Astrocyte (in vitro differentiated cells and primary cell): Measurements from ENCODE around the gene PRAMEF12. TPM values are rescaled to one million over a fixed set of nuclear protein-coding genes. Genes with fewer than 3 reads are reported as not detected.

Experiments used
- DNase-seq: peaks from one replicate; pipeline ENCODE4 v3.0.0-alpha.2; 2010; ENCODE audit warnings: low read depth
- FAIRE-seq: peaks from 2 replicates; lab custom pipeline; 2011; peaks lifted over from hg19 to GRCh38; lab: Jason Lieb, UNC
- H2AFZ ChIP-seq: 2 replicates; pipeline ENCODE4 v1.6.0; 2012; ENCODE audit warnings: low read depth, low read length, inconsistent platforms
- H3K27ac ChIP-seq: 2 replicates; pipeline ENCODE4 v1.5.1; 2011; ENCODE audit warnings: low read depth, low read length, inconsistent platforms
- H3K27me3 ChIP-seq: 2 replicates; pipeline ENCODE4 v1.6.0; 2011; ENCODE audit warnings: low read length, inconsistent platforms; ENCODE audit not compliant: insufficient read depth
- H3K36me3 ChIP-seq: 2 replicates; pipeline ENCODE4 v1.5.1; 2011; ENCODE audit warnings: low read length, inconsistent platforms; ENCODE audit not compliant: insufficient read depth
- H3K4me1 ChIP-seq: 2 replicates; pipeline ENCODE4 v1.5.1; 2011; ENCODE audit warnings: low read length, inconsistent platforms; ENCODE audit not compliant: insufficient read depth
- H3K4me2 ChIP-seq: 2 replicates; pipeline ENCODE4 v1.6.0; 2012; ENCODE audit warnings: low read length, inconsistent platforms
- H3K4me3 ChIP-seq: 2 replicates; pipeline ENCODE4 v1.5.1; 2011; ENCODE audit warnings: low read depth, mild to moderate bottlenecking, low read length, inconsistent platforms; ENCODE audit not compliant: insufficient read depth
- H3K79me2 ChIP-seq: 2 replicates; pipeline ENCODE4 v1.6.0; 2012; ENCODE audit warnings: mild to moderate bottlenecking, low read length, inconsistent platforms; ENCODE audit not compliant: insufficient read depth
- H3K9ac ChIP-seq: 2 replicates; pipeline ENCODE4 v1.6.0; 2012; ENCODE audit warnings: mild to moderate bottlenecking, low read length, inconsistent platforms
- H3K9me3 ChIP-seq: 2 replicates; pipeline ENCODE4 v1.5.1; 2012; ENCODE audit warnings: low read depth, mild to moderate bottlenecking, low read length, inconsistent platforms; ENCODE audit not compliant: insufficient read depth
- H4K20me1 ChIP-seq: 2 replicates; pipeline ENCODE4 v1.6.0; 2012; ENCODE audit warnings: low read length, inconsistent platforms; ENCODE audit not compliant: insufficient read depth
- H3K27ac Mint-ChIP-seq: one replicate; pipeline ENCODE4 v1.8.0; 2021; ENCODE audit warnings: mild to moderate bottlenecking, mixed read lengths; ENCODE audit not compliant: unreplicated experiment
- H3K27me3 Mint-ChIP-seq: one replicate; pipeline ENCODE4 v1.8.0; 2021; ENCODE audit warnings: low read depth, mixed read lengths; ENCODE audit not compliant: unreplicated experiment
- H3K36me3 Mint-ChIP-seq: one replicate; pipeline ENCODE4 v1.8.0; 2021; ENCODE audit warnings: low read depth, mixed read lengths; ENCODE audit not compliant: unreplicated experiment
- H3K4me1 Mint-ChIP-seq: one replicate; pipeline ENCODE4 v1.8.0; 2021; ENCODE audit warnings: low read depth, mixed read lengths; ENCODE audit not compliant: unreplicated experiment
- H3K4me3 Mint-ChIP-seq: one replicate; pipeline ENCODE4 v1.8.0; 2021; ENCODE audit warnings: mild to moderate bottlenecking, moderate library complexity, mixed read lengths; ENCODE audit not compliant: unreplicated experiment
- H3K9me3 Mint-ChIP-seq: one replicate; pipeline ENCODE4 v1.8.0; 2021; ENCODE audit warnings: mild to moderate bottlenecking, mixed read lengths; ENCODE audit not compliant: unreplicated experiment
- CTCF ChIP-seq: IDR thresholded peaks from 2 replicates; pipeline ENCODE4 v1.5.1; 2011; ENCODE audit warnings: low read depth, mild to moderate bottlenecking, inconsistent platforms, low read length, moderate library complexity; ENCODE audit not compliant: insufficient read depth
- EZH2 ChIP-seq: IDR thresholded peaks from 2 replicates; pipeline ENCODE4 v1.6.1; 2012; ENCODE audit warnings: mild to moderate bottlenecking, low read length, inconsistent platforms; ENCODE audit not compliant: insufficient read depth
- total RNA-seq: library from RNA; stranded (reverse); gene quantifications from 2 replicates; pipeline ENCODE4 v1.2.1, GENCODE V29; 2021

The PRAMEF12 gene
- total RNA-seq, 1 donor from 2014 or later, result 0.16 TPM

- Histone ChIP-seq H3K27ac (no peak overlapping the region), H3K79me2 (no peaks in the 10 kb centered on the region), H4K20me1 (no peaks in the 10 kb centered on the region), H3K27me3 (no peaks in the 10 kb centered on the region), H3K4me2 (no peak overlapping the region), H3K4me3 (no peak overlapping the region), H3K9me3 (peaks cover 6% of the 10 kb centered on the region), H3K9ac (no peak overlapping the region), H3K36me3 (no peaks in the 10 kb centered on the region), H3K4me1 (no peaks in the 10 kb centered on the region), H2AFZ (no peak overlapping the region)
- peaks cover 3% of the 10 kb centered on the region for H3K9me3 Mint-ChIP-seq
- no peak for TF ChIP-seq EZH2
- TF ChIP-seq CTCF, result no peak
- no peaks in the 10 kb centered on the region for H3K36me3 Mint-ChIP-seq
- peaks cover 25% of the 10 kb centered on the region for H3K27me3 Mint-ChIP-seq
- FAIRE-seq, result no peak
- no peak for DNase-seq
- H3K27ac Mint-ChIP-seq, result no peak overlapping the region
- H3K4me3 Mint-ChIP-seq, result no peak overlapping the region
- H3K4me1 Mint-ChIP-seq, result no peaks in the 10 kb centered on the region
These were observed 9.5 kb upstream of the PRAMEF12 start for GRCh38 chr1:12764016-12764415.

- Mint-ChIP-seq H3K27me3 (peaks cover 23% of the 10 kb centered on the region), H3K4me3 (no peak overlapping the region), H3K27ac (no peak overlapping the region), H3K4me1 (no peaks in the 10 kb centered on the region), H3K9me3 (peaks cover 3% of the 10 kb centered on the region), H3K36me3 (no peaks in the 10 kb centered on the region)
- no peak for FAIRE-seq
- H2AFZ ChIP-seq, result no peak overlapping the region
- H3K4me2 ChIP-seq, result no peak overlapping the region
- TF ChIP-seq CTCF, result no peak
- TF ChIP-seq EZH2, result no peak
- H3K36me3 ChIP-seq, result no peaks in the 10 kb centered on the region
- H3K79me2 ChIP-seq, result no peaks in the 10 kb centered on the region
- H3K9me3 ChIP-seq, result peaks cover 3% of the 10 kb centered on the region
- no peaks in the 10 kb centered on the region for H4K20me1 ChIP-seq
- H3K4me1 ChIP-seq, result no peaks in the 10 kb centered on the region
- H3K27ac ChIP-seq, result no peak overlapping the region
- DNase-seq, result no peak
- H3K4me3 ChIP-seq, result no peak overlapping the region
- H3K9ac ChIP-seq, result no peak overlapping the region
- H3K27me3 ChIP-seq, result no peaks in the 10 kb centered on the region
These were observed 4.5 kb upstream of the PRAMEF12 start for GRCh38 chr1:12769031-12769430.

- Histone ChIP-seq H3K27ac (no peak overlapping the region), H3K4me3 (no peak overlapping the region), H3K27me3 (no peaks in the 10 kb centered on the region), H3K79me2 (no peaks in the 10 kb centered on the region), H4K20me1 (no peaks in the 10 kb centered on the region), H3K9me3 (peaks cover 3% of the 10 kb centered on the region), H3K9ac (no peak overlapping the region), H3K4me2 (no peak overlapping the region), H2AFZ (no peak overlapping the region), H3K36me3 (no peaks in the 10 kb centered on the region), H3K4me1 (no peaks in the 10 kb centered on the region)
- FAIRE-seq, result no peak
- H3K27ac Mint-ChIP-seq, result no peak overlapping the region
- TF ChIP-seq EZH2 (no peak), CTCF (no peak)
- H3K36me3 Mint-ChIP-seq, result no peaks in the 10 kb centered on the region
- H3K27me3 Mint-ChIP-seq, result peaks cover 23% of the 10 kb centered on the region
- no peak overlapping the region for H3K4me3 Mint-ChIP-seq
- DNase-seq, result no peak
- H3K4me1 Mint-ChIP-seq, result no peaks in the 10 kb centered on the region
- peaks cover 3% of the 10 kb centered on the region for H3K9me3 Mint-ChIP-seq
These were observed 3.5 kb upstream of the PRAMEF12 start for GRCh38 chr1:12769976-12770505.
